Measurements from ENCODE around the gene ZFYVE28. TPM values are rescaled to one million over a fixed set of nuclear protein-coding genes. Genes with fewer than 3 reads are reported as not detected.

ZFYVE28 gene
- total and polyA plus RNA-seq, 2 of the 8 experiments (the other 6 are each of a cell fraction or from before 2014, with no cell fraction given), result 1.7 to 4.9 TPM

GRCh38 chr4:2295500-2295899 lies 122.9 kb downstream of the ZFYVE28 start (continued):
- TF ChIP-seq TAF7 (optimal IDR thresholded peaks at IDR 0.05; ENCODE audit: borderline replicate concordance, low read depth, low read length) (no peak), ATF2 (IDR thresholded peaks at IDR 0.05; ENCODE audit: low read length) (no peak), EP300 (IDR thresholded peaks at IDR 0.05; ENCODE audit: borderline replicate concordance in 1 of 2, low read depth in 2 of 2, low read length in 2 of 2) (no peak)

Measured in H1 (cell line).